Small intestine (tissue), 7 donors: ENCODE data around the gene GLRA1. TPM values are rescaled to one million over a fixed set of nuclear protein-coding genes. Genes with fewer than 3 reads are reported as not detected.

Experiments used
- DNase-seq, 2 donors: peaks; one replicate each; pipeline versions ENCODE4 v3.0.0 to v3.0.0-alpha.2; 2013
- FAIRE-seq: peaks from 2 replicates; lab custom pipeline; 2012; peaks lifted over from hg19 to GRCh38; lab: Jason Lieb, UNC
- H3K27ac ChIP-seq, 3 donors: one replicate each; pipeline ENCODE4 v1.5.1; 2013; ENCODE audit warnings: low read length in 2 of 3, mild to moderate bottlenecking in 2 of 3, control low read depth in 1 of 3, inconsistent platforms in 1 of 3, low read depth in 1 of 3, moderate library complexity in 1 of 3
- H3K27me3 ChIP-seq, 3 donors: one replicate each; pipeline ENCODE4 v1.6.1; 2013; ENCODE audit warnings: low read length in 3 of 3, inconsistent platforms in 1 of 3; ENCODE audit not compliant: control insufficient read depth in 3 of 3, insufficient read depth in 3 of 3
- H3K36me3 ChIP-seq, 3 donors: one replicate each; pipeline ENCODE4 v1.6.1; 2013; ENCODE audit warnings: low read length in 3 of 3, inconsistent platforms in 1 of 3, low read depth in 1 of 3, mild to moderate bottlenecking in 1 of 3, moderate library complexity in 1 of 3; ENCODE audit not compliant: control insufficient read depth in 3 of 3, insufficient read depth in 2 of 3
- H3K4me1 ChIP-seq, 3 donors: one replicate each; pipeline ENCODE4 v1.6.1; 2013; ENCODE audit warnings: low read length in 2 of 3, inconsistent platforms in 1 of 3, low read depth in 1 of 3, mild to moderate bottlenecking in 1 of 3, moderate library complexity in 1 of 3; ENCODE audit not compliant: control insufficient read depth in 3 of 3, insufficient read depth in 2 of 3
- H3K4me3 ChIP-seq, 3 donors: one replicate each; pipeline ENCODE4 v1.5.1; 2013; ENCODE audit warnings: low read length in 3 of 3, control low read depth in 1 of 3, inconsistent platforms in 1 of 3, low read depth in 1 of 3, mild to moderate bottlenecking in 1 of 3, moderate library complexity in 1 of 3
- H3K9me3 ChIP-seq, 2 donors: one replicate each; pipeline ENCODE4 v1.6.1; 2013; ENCODE audit warnings: low read depth in 1 of 2, low read length in 1 of 2; ENCODE audit not compliant: control insufficient read depth in 2 of 2, insufficient read depth in 1 of 2
- WGBS, 3 donors: extraction: QIAGEN DNeasy Blood & Tissue Kit; methylation state at CpG; one replicate each; pipeline ENCODE4 v1.1.7; 2013; 5-methylcytosine and 5-hydroxymethylcytosine counted together
- polyA plus RNA-seq, 4 donors: library from polyadenylated mRNA; stranded (reverse) in 3 of 4; unstranded in 1 of 4; fragments of 200-250 nt in 3 of 4; fragments of 120-200 nt in 1 of 4; gene quantifications; one replicate each; pipeline versions ENCODE4 v1.2.1 to v1.2.3, GENCODE V29; 2013
- donor health status: healthy with polysubstance abuse.
- donor health status: control.
- donor health status: control.
- donor health status: Bipolar disorder and iron deficiency.
- donor health status: healthy.

GLRA1 gene
- polyA plus RNA-seq, 4 donors = not detected

DNA sequence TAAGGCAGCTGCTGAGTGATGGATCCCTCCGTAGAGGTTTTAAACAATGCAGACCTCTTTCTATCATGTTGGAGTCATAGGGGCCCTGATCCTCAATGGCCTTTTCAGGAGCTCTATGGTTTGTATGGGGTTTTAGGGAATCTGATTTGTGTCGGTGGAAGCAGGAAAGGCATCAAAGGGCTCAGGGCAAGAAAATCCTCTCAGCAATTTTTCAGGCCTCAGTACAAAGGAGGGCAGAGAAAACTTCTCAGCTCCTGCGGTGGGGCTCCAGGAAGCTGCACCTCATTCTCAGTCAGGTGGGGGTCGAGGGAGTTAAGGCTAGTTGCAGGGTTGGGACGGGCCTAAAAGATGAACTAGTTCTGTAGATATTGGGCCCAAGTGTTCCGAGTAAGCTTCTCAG lies 35.0 kb downstream of the GLRA1 start:
- no peaks in the 10 kb centered on the region for H3K36me3 ChIP-seq
- DNase-seq (no peak), FAIRE-seq (no peak)
- 58 to 61% (median 59%) methylated on average over 6 of the region's 6 CpGs for WGBS, 3 donors
- no peak overlapping the region for H3K4me3 ChIP-seq
- no peaks in the 10 kb centered on the region for H3K4me1 ChIP-seq
- H3K9me3 ChIP-seq = no peaks in the 10 kb centered on the region
- H3K27ac ChIP-seq = no peak overlapping the region
- no peaks in the 10 kb centered on the region for H3K27me3 ChIP-seq

DNA sequence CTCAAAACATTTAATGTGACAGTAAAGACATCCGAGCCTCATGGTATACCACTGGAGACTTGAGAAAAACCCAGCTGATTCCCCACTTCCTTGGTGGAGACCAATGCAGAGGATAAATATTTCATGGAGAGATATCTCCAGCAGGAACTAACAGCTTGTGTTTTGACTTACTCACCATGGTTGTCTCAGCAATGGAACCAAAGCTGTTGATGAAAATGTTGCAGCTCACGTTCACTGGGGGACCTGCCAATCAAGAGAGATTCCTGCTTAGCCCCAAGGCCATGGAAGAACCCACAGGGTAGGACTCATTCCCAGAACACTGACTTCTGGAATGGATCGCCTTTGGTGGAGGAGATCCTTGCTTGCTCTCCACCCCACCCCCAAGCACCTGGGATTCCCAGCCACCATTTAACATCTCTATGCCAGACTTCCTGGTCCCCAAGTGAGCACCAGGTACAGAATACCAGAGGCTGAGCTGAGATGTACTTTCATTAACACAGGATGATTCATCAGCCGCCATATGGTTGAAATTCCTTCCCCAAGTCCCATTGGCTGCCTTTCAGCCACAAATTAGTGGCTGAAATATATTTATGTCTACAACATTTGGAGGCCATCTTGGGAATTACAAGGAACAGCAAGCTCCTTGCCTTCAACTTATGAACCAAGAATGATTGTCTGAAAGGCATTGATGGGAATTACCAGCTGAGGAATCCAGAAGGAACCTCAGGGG lies 37.9 kb downstream of the GLRA1 start:
- no peak for DNase-seq
- H3K36me3 ChIP-seq = no peaks in the 10 kb centered on the region
- no peak overlapping the region for H3K27ac ChIP-seq
- no peak for FAIRE-seq
- H3K4me1 ChIP-seq = no peaks in the 10 kb centered on the region
- H3K4me3 ChIP-seq = no peak overlapping the region
- H3K9me3 ChIP-seq = no peaks in the 10 kb centered on the region
- 79 to 83% (median 79%) methylated on average over 4 of the region's 4 CpGs for WGBS, 3 donors
- no peaks in the 10 kb centered on the region for H3K27me3 ChIP-seq

DNA sequence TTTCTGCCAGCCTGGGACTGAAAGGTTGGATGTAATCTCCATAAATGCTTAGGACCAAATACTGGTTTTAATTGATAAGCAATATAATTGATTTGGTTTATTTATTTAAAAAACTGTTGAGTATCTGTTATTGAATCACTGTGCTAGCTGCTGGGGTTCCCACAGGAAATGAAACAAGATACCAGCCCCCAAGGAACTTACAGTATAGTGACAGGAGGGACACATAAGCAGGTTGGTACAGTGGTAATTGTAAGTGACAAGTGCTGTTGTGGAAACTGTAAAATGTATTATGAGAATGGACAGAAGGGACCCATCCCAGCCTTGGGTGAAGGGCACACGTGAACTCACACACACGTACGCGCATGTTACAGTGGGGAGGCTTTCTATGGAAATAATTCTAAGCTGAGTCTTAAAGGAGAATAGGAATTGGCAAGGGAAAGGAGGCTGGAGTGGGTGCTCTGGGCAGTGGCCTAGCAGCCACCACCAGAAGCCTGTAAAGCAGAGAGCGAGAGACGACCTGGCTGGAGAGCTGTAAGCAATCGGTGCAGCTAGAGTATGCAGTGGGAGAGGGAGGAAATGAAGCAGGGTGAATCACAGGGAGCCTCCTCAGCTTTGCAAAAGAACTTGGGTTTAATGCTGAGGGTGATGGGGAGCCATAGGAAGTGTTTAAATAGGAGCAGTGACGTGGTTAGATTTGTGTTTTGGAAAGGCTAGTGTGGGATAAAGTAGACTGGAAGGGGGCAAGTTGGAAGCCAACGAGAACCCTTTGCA lies 39.3 kb downstream of the GLRA1 start:
- no peaks in the 10 kb centered on the region for H3K9me3 ChIP-seq
- DNase-seq (no peak), FAIRE-seq (no peak)
- no peak overlapping the region for H3K4me3 ChIP-seq
- H3K36me3 ChIP-seq = no peaks in the 10 kb centered on the region
- 72 to 79% (median 74%) methylated on average over 9 of the region's 9 CpGs for WGBS, 3 donors
- no peak overlapping the region for H3K27ac ChIP-seq
- H3K27me3 ChIP-seq = no peaks in the 10 kb centered on the region
- H3K4me1 ChIP-seq = no peaks in the 10 kb centered on the region

DNA sequence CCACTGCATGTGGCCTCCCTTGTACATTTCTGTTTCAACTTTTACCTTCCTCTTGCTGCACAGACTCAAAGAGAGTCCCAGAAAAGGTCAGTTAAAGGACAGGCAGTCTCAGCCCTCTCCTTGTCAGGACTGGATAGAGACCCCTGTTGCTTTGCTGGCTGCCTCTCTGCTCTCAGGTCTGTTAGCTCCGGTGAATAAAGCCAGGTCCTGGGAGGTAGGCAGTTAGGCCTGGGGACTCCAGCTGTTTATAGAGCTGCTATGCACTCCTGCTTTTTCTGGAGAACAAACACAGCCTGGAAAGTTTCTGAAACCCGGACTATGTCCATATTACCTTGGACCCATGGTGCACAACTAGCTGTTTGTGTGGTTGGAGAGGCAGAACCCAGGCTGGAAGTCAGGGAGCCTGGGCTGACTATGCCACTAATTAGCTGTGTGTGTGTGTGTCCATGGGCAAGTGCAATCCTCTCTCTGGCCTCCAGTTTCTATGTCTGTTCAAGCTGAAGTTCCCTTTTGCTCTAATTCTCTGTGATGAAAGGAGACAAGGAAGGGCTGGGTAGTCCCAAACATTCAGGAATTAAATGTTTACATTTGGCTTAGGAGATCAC lies 42.9 kb downstream of the GLRA1 start:
- peaks cover 0 to 2% of the 10 kb centered on the region in 2 donors for H3K9me3 ChIP-seq
- H3K4me3 ChIP-seq = no peak overlapping the region
- H3K27ac ChIP-seq = no peak overlapping the region
- no peak for DNase-seq
- no peaks in the 10 kb centered on the region for H3K4me1 ChIP-seq
- FAIRE-seq = no peak
- no peaks in the 10 kb centered on the region for H3K36me3 ChIP-seq
- 39 to 43% (median 42%) methylated on average over 2 of the region's 2 CpGs for WGBS, 3 donors
- H3K27me3 ChIP-seq = no peaks in the 10 kb centered on the region

DNA sequence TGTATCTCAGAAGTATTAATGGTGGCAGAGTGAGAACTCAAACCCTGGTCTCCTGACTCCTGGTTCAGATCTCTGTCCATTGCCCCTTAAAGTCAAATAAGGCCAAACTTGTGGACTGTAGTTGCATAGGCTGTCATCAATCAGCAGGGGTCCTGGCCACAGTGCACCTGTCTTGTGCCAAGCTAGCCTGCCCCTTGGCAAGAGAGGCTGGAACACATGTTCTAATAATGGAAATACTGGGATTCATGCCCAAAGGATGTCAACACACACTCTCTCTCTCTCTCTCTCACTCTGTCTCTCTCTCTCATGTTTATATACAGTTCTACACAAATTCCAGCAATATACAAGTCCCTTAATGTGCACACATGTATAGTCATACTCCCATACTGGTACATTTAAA lies 44.3 kb downstream of the GLRA1 start:
- Histone ChIP-seq H3K4me3 (no peak overlapping the region), H3K27me3 (no peaks in the 10 kb centered on the region), H3K4me1 (no peaks in the 10 kb centered on the region), H3K27ac (peak overlapping the region in 1 of 3 donors; percentile 17), H3K36me3 (no peaks in the 10 kb centered on the region), H3K9me3 (peaks cover 0 to 2% of the 10 kb centered on the region in 2 donors)
- DNase-seq (no peak), FAIRE-seq (no peak)

DNA sequence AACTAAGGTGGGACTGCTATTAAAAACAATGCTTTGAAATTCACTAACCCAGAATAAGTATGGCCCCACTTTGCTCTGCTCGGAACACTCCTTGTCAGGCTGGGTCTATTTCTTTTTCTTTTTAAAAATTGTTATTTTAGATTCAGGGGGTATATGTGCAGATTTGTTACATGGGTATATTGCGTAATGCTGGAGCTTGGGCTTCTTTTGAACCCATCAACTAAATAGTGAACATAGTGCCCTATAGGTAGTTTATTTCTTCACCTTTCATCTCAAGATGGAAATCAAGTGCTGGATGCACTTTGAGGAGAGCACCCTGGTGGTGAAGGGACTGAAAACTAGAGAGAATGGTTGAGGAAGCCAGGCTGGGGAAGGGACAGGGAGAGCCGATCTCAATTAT lies 51.0 kb downstream of the GLRA1 start:
- H3K36me3 ChIP-seq = no peaks in the 10 kb centered on the region
- 93 to 94% (median 94%) methylated on average over 3 of the region's 3 CpGs for whole genome bisulfite sequencing, 3 donors
- peaks cover 0 to 2% of the 10 kb centered on the region in 2 donors for H3K9me3 ChIP-seq
- H3K4me3 ChIP-seq = no peak overlapping the region
- FAIRE-seq = no peak
- H3K27me3 ChIP-seq = no peaks in the 10 kb centered on the region
- no peak for DNase-seq
- no peak overlapping the region for H3K27ac ChIP-seq
- H3K4me1 ChIP-seq = no peaks in the 10 kb centered on the region

DNA sequence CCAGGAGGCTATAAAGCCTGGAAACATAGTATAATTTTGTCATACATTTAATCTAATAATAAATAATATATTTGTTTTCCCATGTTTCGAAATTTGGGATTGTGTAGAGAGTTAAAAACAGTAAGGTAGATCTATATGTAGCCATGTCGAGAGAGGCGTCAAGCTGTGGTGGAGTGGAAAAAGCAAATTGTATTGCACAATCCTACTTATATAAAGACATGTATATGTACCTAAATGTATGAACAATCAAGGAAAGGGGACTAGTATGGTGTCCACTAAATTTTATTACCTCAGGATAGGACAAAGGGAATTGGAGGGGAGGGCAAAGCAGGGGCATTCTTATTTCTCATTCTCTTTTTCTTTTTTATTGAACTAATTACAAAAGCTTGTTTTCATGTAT lies 52.0 kb downstream of the GLRA1 start:
- no peaks in the 10 kb centered on the region for H3K4me1 ChIP-seq
- H3K4me3 ChIP-seq = no peak overlapping the region
- no peaks in the 10 kb centered on the region for H3K27me3 ChIP-seq
- H3K36me3 ChIP-seq = no peaks in the 10 kb centered on the region
- no peak for DNase-seq
- 89 to 95% (median 92%) methylated on average over 3 of the region's 3 CpGs for WGBS, 3 donors
- no peak overlapping the region for H3K27ac ChIP-seq
- FAIRE-seq = no peak
- no peaks in the 10 kb centered on the region for H3K9me3 ChIP-seq

DNA sequence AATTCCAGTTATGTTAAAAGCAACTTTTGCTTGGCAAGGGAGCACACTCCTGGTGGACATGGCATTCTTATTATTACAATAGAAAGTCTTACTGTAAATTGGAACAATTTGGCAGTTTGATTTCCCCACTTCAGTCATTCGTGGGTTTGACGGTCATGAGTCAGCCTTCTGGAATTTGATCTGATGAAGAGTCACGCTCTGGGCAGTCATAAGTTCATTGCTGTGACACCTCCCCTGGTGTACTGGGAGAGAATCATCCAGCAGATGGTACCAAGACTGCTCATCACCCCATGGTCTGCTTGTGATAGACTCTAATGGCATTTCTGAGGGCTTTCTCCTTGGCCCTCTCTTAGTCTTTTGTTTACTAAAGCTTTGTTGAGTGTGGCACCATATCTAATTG lies 53.8 kb downstream of the GLRA1 start:
- DNase-seq (no peak), FAIRE-seq (no peak)
- Histone ChIP-seq H3K4me3 (no peak overlapping the region), H3K9me3 (no peaks in the 10 kb centered on the region), H3K36me3 (no peaks in the 10 kb centered on the region), H3K27me3 (no peaks in the 10 kb centered on the region), H3K27ac (no peak overlapping the region), H3K4me1 (no peaks in the 10 kb centered on the region)
- 42 to 66% (median 65%) methylated on average over 3 of the region's 3 CpGs for WGBS, 3 donors
